H1 (cell line): ENCODE measurements around the gene KLHL1. TPM values are rescaled to one million over a fixed set of nuclear protein-coding genes. Genes with fewer than 3 reads are reported as not detected.

Source experiments
- CTCF ChIA-PET: fragments of 300-600 bp; sonication (Branson Sonifier 250); formaldehyde crosslinking; loops from one replicate; lab custom pipeline; 2021; ENCODE audit not compliant: partially characterized antibody; lab: Charles Lee
- POLR2A ChIA-PET: fragments of 300-600 bp; sonication (Branson Sonifier 250); formaldehyde crosslinking; loops from one replicate; lab custom pipeline; 2021; ENCODE audit warnings: inconsistent platforms; ENCODE audit not compliant: partially characterized antibody; lab: Charles Lee
- DNase-seq, 2 experiments: peaks; one replicate each; pipeline versions ENCODE4 v3.0.0 to v3.0.0-alpha.2; 2010 to 2022; ENCODE audit warnings: low spot score in 2 of 2, low read depth in 1 of 2, mixed read lengths in 1 of 2
- FAIRE-seq: peaks from 2 replicates; lab custom pipeline; 2011; peaks lifted over from hg19 to GRCh38; lab: Jason Lieb, UNC
- H2AFZ ChIP-seq: 2 replicates; pipeline ENCODE4 v1.8.1; 2012; ENCODE audit warnings: low read length, inconsistent platforms
- H2AK5ac ChIP-seq: 2 replicates; pipeline ENCODE4 v1.6.1; 2013; ENCODE audit warnings: low read depth, low read length
- H2BK120ac ChIP-seq: replicated peaks from 2 replicates; pipeline ENCODE3; 2013; ENCODE audit warnings: low read depth, low read length, inconsistent platforms
- H2BK12ac ChIP-seq: 2 replicates; pipeline ENCODE4 v1.6.1; 2013; ENCODE audit warnings: low read depth, low read length
- H2BK15ac ChIP-seq: 2 replicates; pipeline ENCODE4 v1.6.1; 2013; ENCODE audit warnings: low read length
- H2BK20ac ChIP-seq: 2 replicates; pipeline ENCODE4 v1.6.1; 2013; ENCODE audit warnings: low read length
- H2BK5ac ChIP-seq: 2 replicates; pipeline ENCODE4 v1.6.1; 2013; ENCODE audit warnings: low read depth, low read length
- H3K14ac ChIP-seq: 2 replicates; pipeline ENCODE4 v1.6.1; 2013; ENCODE audit warnings: inconsistent platforms; ENCODE audit not compliant: insufficient read length
- H3K18ac ChIP-seq: 2 replicates; pipeline ENCODE4 v1.6.1; 2013; ENCODE audit warnings: low read length; ENCODE audit errors: extremely low read depth
- H3K23ac ChIP-seq: 2 replicates; pipeline ENCODE4 v1.6.1; 2013; ENCODE audit warnings: inconsistent platforms; ENCODE audit not compliant: insufficient read length
- H3K23me2 ChIP-seq: 2 replicates; pipeline ENCODE4 v1.6.1; 2013; ENCODE audit warnings: low read depth, low read length
- H3K27ac ChIP-seq: 2 replicates; pipeline ENCODE4 v1.6.1; 2011; ENCODE audit warnings: low read depth, low read length, inconsistent platforms
- H3K27me3 ChIP-seq, 4 experiments: replicated peaks in 1 of 4; 1 replicate in 1 of 4; 2 replicates in 3 of 4; pipeline versions ENCODE4 v1.6.1 to v1.8.1; 2011 to 2013; ENCODE audit warnings: low read length in 3 of 4, mild to moderate bottlenecking in 3 of 4, inconsistent platforms in 2 of 4, mixed read lengths in 2 of 4, moderate library complexity in 1 of 4; ENCODE audit not compliant: control insufficient read depth in 3 of 4, insufficient read depth in 3 of 4; ENCODE audit errors: extremely low read depth in 1 of 4
- H3K36me3 ChIP-seq, 4 experiments: 2 replicates each; pipeline versions ENCODE4 v1.6.1 to v1.8.1; 2011 to 2013; ENCODE audit warnings: mild to moderate bottlenecking in 4 of 4, low read length in 3 of 4, moderate library complexity in 2 of 4, control low read depth in 1 of 4, inconsistent platforms in 1 of 4; ENCODE audit not compliant: insufficient read depth in 4 of 4, control insufficient read depth in 2 of 4
- H3K4ac ChIP-seq: replicated peaks from 2 replicates; pipeline ENCODE3; 2013; ENCODE audit warnings: low read length, low read depth, mixed read lengths, inconsistent platforms; ENCODE audit not compliant: insufficient read length
- H3K4me1 ChIP-seq, 4 experiments: replicated peaks in 1 of 4; 1 replicate in 1 of 4; 2 replicates in 3 of 4; pipeline versions ENCODE4 v1.6.1 to v1.8.1; 2011 to 2013; ENCODE audit warnings: low read length in 3 of 4, inconsistent platforms in 2 of 4, mixed read lengths in 1 of 4; ENCODE audit not compliant: insufficient read depth in 4 of 4, control insufficient read depth in 3 of 4
- H3K4me2 ChIP-seq, 2 experiments: 2 replicates each; pipeline versions ENCODE4 v1.6.1 to v1.8.1; 2011 to 2013; ENCODE audit warnings: low read depth in 2 of 2, low read length in 2 of 2, control low read depth in 1 of 2, inconsistent platforms in 1 of 2, mild to moderate bottlenecking in 1 of 2; ENCODE audit not compliant: insufficient read depth in 1 of 2
- H3K4me3 ChIP-seq, 4 experiments: fragments of 200-600, 300-600 bp in 1 of 4; sonication (generic), shearing (Covaris generic), sonication (Bioruptor Twin) in 1 of 4; 2 replicates each; pipeline versions ENCODE4 v1.5.1 to v1.8.1; 2011 to 2016; ENCODE audit warnings: low read length in 4 of 4, low read depth in 3 of 4, control low read depth in 2 of 4, inconsistent platforms in 2 of 4, mild to moderate bottlenecking in 2 of 4, mixed read lengths in 1 of 4, moderate library complexity in 1 of 4; ENCODE audit not compliant: insufficient read depth in 2 of 4; ENCODE audit errors: extremely low read depth in 1 of 4
- H3K56ac ChIP-seq: replicated peaks from 2 replicates; pipeline ENCODE3; 2013; ENCODE audit warnings: low read depth, mild to moderate bottlenecking, mixed read lengths, low read length, inconsistent platforms; ENCODE audit not compliant: insufficient read length
- H3K79me1 ChIP-seq: 2 replicates; pipeline ENCODE4 v1.6.1; 2013; ENCODE audit warnings: low read depth, low read length, control low read depth
- H3K79me2 ChIP-seq, 2 experiments: 2 replicates each; pipeline versions ENCODE4 v1.6.1 to v1.8.1; 2012 to 2013; ENCODE audit warnings: low read length in 2 of 2, mild to moderate bottlenecking in 2 of 2, inconsistent platforms in 1 of 2; ENCODE audit not compliant: insufficient read depth in 2 of 2, control insufficient read depth in 1 of 2
- H3K9ac ChIP-seq, 4 experiments: replicated peaks in 1 of 4; 1 replicate in 1 of 4; 2 replicates in 3 of 4; pipeline versions ENCODE4 v1.6.1 to v1.8.1; 2011 to 2013; ENCODE audit warnings: low read depth in 3 of 4, low read length in 3 of 4, control low read depth in 2 of 4, mild to moderate bottlenecking in 2 of 4, moderate library complexity in 2 of 4, inconsistent platforms in 1 of 4; ENCODE audit errors: extremely low read depth in 1 of 4
- H3K9me3 ChIP-seq, 2 experiments: 2 replicates each; pipeline versions ENCODE4 v1.6.1 to v1.8.1; 2012 to 2013; ENCODE audit warnings: mild to moderate bottlenecking in 2 of 2, moderate library complexity in 2 of 2, control low read depth in 1 of 2, inconsistent platforms in 1 of 2, low read depth in 1 of 2, low read length in 1 of 2, mixed read lengths in 1 of 2; ENCODE audit not compliant: insufficient read depth in 2 of 2
- H4K20me1 ChIP-seq, 2 experiments: replicated peaks in 1 of 2; 2 replicates each; pipeline versions ENCODE3 to v1.8.1; 2011 to 2013; ENCODE audit warnings: inconsistent platforms in 2 of 2, low read length in 2 of 2, mild to moderate bottlenecking in 1 of 2; ENCODE audit not compliant: insufficient read depth in 2 of 2, control insufficient read depth in 1 of 2
- H4K5ac ChIP-seq: 2 replicates; pipeline ENCODE4 v1.6.1; 2013; ENCODE audit warnings: low read length, low read depth, mixed read lengths, inconsistent platforms; ENCODE audit not compliant: insufficient read length
- H4K8ac ChIP-seq: 2 replicates; pipeline ENCODE4 v1.8.0; 2013; ENCODE audit warnings: mild to moderate bottlenecking, moderate library complexity, low read length, inconsistent platforms; ENCODE audit not compliant: insufficient read depth; ENCODE audit errors: extremely low read depth
- H4K91ac ChIP-seq: replicated peaks from 2 replicates; pipeline ENCODE3; 2013; ENCODE audit warnings: low read length, mixed read lengths, inconsistent platforms; ENCODE audit not compliant: insufficient read length
- BRCA1 ChIP-seq: IDR thresholded peaks from 2 replicates; pipeline ENCODE4 v1.6.1; 2012; ENCODE audit warnings: low read depth, low read length, improper control_type of control experiment
- CBX8 ChIP-seq: fragments of 300-800, 300-1000 bp; sonication (generic); IDR thresholded peaks from 2 replicates; pipeline ENCODE4 v1.7.1; 2016; ENCODE audit warnings: low read depth, low read length, borderline replicate concordance
- CREB1 ChIP-seq: IDR thresholded peaks from 2 replicates; pipeline ENCODE4 v1.6.1; 2012; ENCODE audit warnings: inconsistent platforms
- KDM5A ChIP-seq: fragments of 200-600 bp; IDR thresholded peaks from 2 replicates; pipeline ENCODE4 v1.7.1; 2012; ENCODE audit warnings: mild to moderate bottlenecking, low read length, inconsistent platforms, mixed read lengths
- NRF1 ChIP-seq: IDR thresholded peaks from 2 replicates; pipeline ENCODE4 v1.6.1; 2011; ENCODE audit warnings: mild to moderate bottlenecking, low read depth, low read length, improper control_type of control experiment
- POU5F1 ChIP-seq: IDR thresholded peaks from 2 replicates; pipeline ENCODE4 v1.6.1; 2011; ENCODE audit warnings: low read depth, mild to moderate bottlenecking, low read length, moderate library complexity
- SIN3A ChIP-seq, 2 experiments: IDR thresholded peaks in 1 of 2; conservative IDR thresholded peaks in 1 of 2; 2 replicates each; pipeline ENCODE4 v1.6.1; 2011 to 2012; ENCODE audit warnings: low read length in 2 of 2, improper control_type of control experiment in 1 of 2, low read depth in 1 of 2, mild to moderate bottlenecking in 1 of 2
- SP1 ChIP-seq: IDR thresholded peaks from 2 replicates; pipeline ENCODE4 v1.6.1; 2011; ENCODE audit warnings: low read depth, low read length
- TEAD4 ChIP-seq: IDR thresholded peaks from 2 replicates; pipeline ENCODE4 v1.6.1; 2012; ENCODE audit warnings: low read depth, low read length, inconsistent platforms, mixed read lengths
- WGBS, 2 experiments: shearing (Covaris generic) in 1 of 2; methylation state at CpG; one replicate each; pipeline versions ENCODE4 v1.1.6 to v1.1.7; 2013 to 2015; ENCODE audit warnings: low lambda C conversion rate in 2 of 2, mixed read lengths in 2 of 2, inconsistent platforms in 1 of 2, low coverage in 1 of 2, missing lambda C conversion rate in 1 of 2; ENCODE audit not compliant: insufficient replicate concordance in 2 of 2, insufficient coverage in 1 of 2, insufficient read length in 1 of 2; ENCODE audit errors: extremely low coverage in 1 of 2, missing lambda C conversion rate in 1 of 2; 5-methylcytosine and 5-hydroxymethylcytosine counted together
- polyA plus RNA-seq, 7 experiments: library from polyadenylated mRNA; depleted of rRNA in 3 of 7; stranded (reverse) in 5 of 7; unstranded in 2 of 7; fragments of >200 nt in 5 of 7; fragments of 200-250 nt in 2 of 7; gene quantifications; 1 replicate in 5 of 7; 2 replicates in 1 of 7; 4 replicates in 1 of 7; pipeline versions ENCODE4 v1.2.1 to v1.2.3, GENCODE V29; 2011 to 2013; ENCODE audit warnings: missing spikeins in 2 of 7, mixed read lengths in 2 of 7
- total RNA-seq: library from RNA; stranded (reverse); fragmentation: NEBNext Ultra II Directional; extraction: Animal tissue kit (Norgen Biotek cat#: 25700); gene quantifications from 2 replicates; pipeline ENCODE4 v1.2.1, GENCODE V29; 2021

KLHL1 gene
- total and polyA plus RNA-seq, 2 of the 8 experiments (the other 6 are each of a cell fraction or from before 2014, with no cell fraction given): not detected

GRCh38 chr13:69657676-69658075, 450.6 kb downstream of the KLHL1 start:
- no peak overlapping the region for H2AK5ac ChIP-seq
- WGBS, 2 experiments: 86% methylated on average over 2 of the region's 2 CpGs; no CpG with 5 or more reads in 1 of the 2 experiments

More at GRCh38 chr13:69657676-69658075, 450.6 kb downstream of the KLHL1 start:
- no peak overlapping the region for H3K4me2 ChIP-seq
- H3K36me3 ChIP-seq: no peaks in the 10 kb centered on the region
- H3K23me2 ChIP-seq: no peaks in the 10 kb centered on the region
- H4K5ac ChIP-seq: no peak overlapping the region
- H2BK15ac ChIP-seq: no peak overlapping the region
- H4K20me1 ChIP-seq: no peaks in the 10 kb centered on the region
- H3K4me3 ChIP-seq: no peak overlapping the region
- CTCF ChIA-PET: interaction anchor here (0.6 kb wide), 1 partner anchor 33 kb away, joined by 3 read pairs; no protein-coding TSS in a partner anchor
- no peak overlapping the region for H3K27ac ChIP-seq
- H3K4ac ChIP-seq: no peak overlapping the region
- H4K8ac ChIP-seq: no peak overlapping the region
- H2BK120ac ChIP-seq: no peak overlapping the region
- H2BK12ac ChIP-seq: no peak overlapping the region
- no peak overlapping the region for H2BK5ac ChIP-seq
- H2BK20ac ChIP-seq: no peak overlapping the region
- H3K4me1 ChIP-seq: no peaks in the 10 kb centered on the region
- DNase-seq (no peak), FAIRE-seq (no peak)
- H3K79me1 ChIP-seq: no peaks in the 10 kb centered on the region
- H3K18ac ChIP-seq: no peak overlapping the region
- no peak overlapping the region for H3K56ac ChIP-seq
- H3K27me3 ChIP-seq: no peaks in the 10 kb centered on the region
- H3K23ac ChIP-seq: no peak overlapping the region
- POLR2A ChIA-PET: no interaction called here
- no peaks in the 10 kb centered on the region for H3K79me2 ChIP-seq
- no peak overlapping the region for H4K91ac ChIP-seq
- H2AFZ ChIP-seq: no peak overlapping the region
- no peak overlapping the region for H3K9ac ChIP-seq
- H3K9me3 ChIP-seq: peaks cover 4 to 13% of the 10 kb centered on the region in 2 experiments; a peak in 2 of 4 replicates
- no peak for TF ChIP-seq KDM5A
- no peak for TF ChIP-seq BRCA1
- no peak for TF ChIP-seq POU5F1
- TF ChIP-seq CBX8: no peak
- TF ChIP-seq TEAD4: no peak
- no peak for TF ChIP-seq SP1
- no peak for TF ChIP-seq SIN3A (conservative IDR thresholded peaks at IDR 0.05 in 1 of 2, IDR thresholded peaks at IDR 0.05 in 1 of 2; ENCODE audit: low read depth in 1 of 2, low read length in 2 of 2)
- no peak for TF ChIP-seq NRF1
- TF ChIP-seq CREB1: no peak
- no peak overlapping the region for H3K14ac ChIP-seq
